Loucy (cell line): Measurements from ENCODE around the gene MAP4K2.

Experiments used
- H2AFZ ChIP-seq: fragments of 200-600 bp; sonication (generic); 2 replicates; pipeline ENCODE4 v1.6.0; 2016; ENCODE audit warnings: antibody characterized with exemption, mild to moderate bottlenecking, low read length, moderate library complexity
- H3F3A ChIP-seq: fragments of 200-600 bp; 2 replicates; pipeline ENCODE4 v1.6.0; 2016; ENCODE audit warnings: antibody characterized with exemption, low read depth, mild to moderate bottlenecking
- H3K27me3 ChIP-seq: fragments of 200-600 bp; sonication (generic); 2 replicates; pipeline ENCODE4 v1.6.1; 2014; ENCODE audit warnings: low read length, mild to moderate bottlenecking; ENCODE audit not compliant: insufficient read depth, poor library complexity, severe bottlenecking
- H3K36me3 ChIP-seq: fragments of 200-600 bp; sonication (generic); 2 replicates; pipeline ENCODE4 v1.6.1; 2016; ENCODE audit warnings: low read length; ENCODE audit not compliant: insufficient read depth
- H3K4me1 ChIP-seq: fragments of 200-600 bp; sonication (generic); 2 replicates; pipeline ENCODE4 v1.5.1; 2014; ENCODE audit warnings: low read length, mild to moderate bottlenecking; ENCODE audit not compliant: insufficient read depth, poor library complexity, severe bottlenecking
- H3K4me2 ChIP-seq: fragments of 200-600 bp; sonication (generic); 2 replicates; pipeline ENCODE4 v1.6.0; 2014; ENCODE audit warnings: antibody characterized with exemption, low read length, low read depth, mild to moderate bottlenecking; ENCODE audit not compliant: poor library complexity, severe bottlenecking
- H3K4me3 ChIP-seq: fragments of 200-600 bp; sonication (generic); 2 replicates; pipeline ENCODE4 v1.5.1; 2014; ENCODE audit warnings: low read length, mild to moderate bottlenecking, mixed read lengths; ENCODE audit not compliant: poor library complexity, severe bottlenecking
- H3K79me2 ChIP-seq: fragments of 200-600 bp; sonication (generic); 2 replicates; pipeline ENCODE4 v1.6.1; 2014; ENCODE audit warnings: low read length; ENCODE audit not compliant: insufficient read depth
- H3K9ac ChIP-seq: fragments of 200-600 bp; sonication (generic); 2 replicates; pipeline ENCODE4 v1.6.0; 2014; ENCODE audit warnings: mild to moderate bottlenecking, low read depth, low read length, moderate library complexity; ENCODE audit not compliant: poor library complexity, severe bottlenecking
- H3K9me2 ChIP-seq: fragments of 200-600 bp; sonication (generic); replicated peaks from 2 replicates; pipeline ENCODE4 v1.6.1; 2016; ENCODE audit warnings: low read depth, low read length, mixed read lengths
- H3K9me3 ChIP-seq: fragments of 200-600 bp; sonication (generic); 2 replicates; pipeline ENCODE4 v1.6.1; 2014; ENCODE audit warnings: mild to moderate bottlenecking, antibody characterized with exemption, low read length, low read depth; ENCODE audit not compliant: insufficient read depth
- H4K20me1 ChIP-seq: fragments of 200-600 bp; sonication (generic); 2 replicates; pipeline ENCODE4 v1.6.0; 2014; ENCODE audit warnings: antibody characterized with exemption, low read length, mild to moderate bottlenecking; ENCODE audit not compliant: insufficient read depth, poor library complexity, severe bottlenecking
- CTCF ChIP-seq: fragments of 200-600 bp; sonication (generic); conservative IDR thresholded peaks from 2 replicates; pipeline ENCODE4 v1.5.1; 2014; ENCODE audit warnings: mild to moderate bottlenecking, antibody characterized with exemption, low read length
- EZH2phosphoT487 ChIP-seq: fragments of 200-600 bp; IDR thresholded peaks from 2 replicates; pipeline ENCODE4 v1.6.1; 2018; ENCODE audit warnings: antibody characterized with exemption, mild to moderate bottlenecking, moderate library complexity, borderline replicate concordance

MAP4K2 gene

DNA sequence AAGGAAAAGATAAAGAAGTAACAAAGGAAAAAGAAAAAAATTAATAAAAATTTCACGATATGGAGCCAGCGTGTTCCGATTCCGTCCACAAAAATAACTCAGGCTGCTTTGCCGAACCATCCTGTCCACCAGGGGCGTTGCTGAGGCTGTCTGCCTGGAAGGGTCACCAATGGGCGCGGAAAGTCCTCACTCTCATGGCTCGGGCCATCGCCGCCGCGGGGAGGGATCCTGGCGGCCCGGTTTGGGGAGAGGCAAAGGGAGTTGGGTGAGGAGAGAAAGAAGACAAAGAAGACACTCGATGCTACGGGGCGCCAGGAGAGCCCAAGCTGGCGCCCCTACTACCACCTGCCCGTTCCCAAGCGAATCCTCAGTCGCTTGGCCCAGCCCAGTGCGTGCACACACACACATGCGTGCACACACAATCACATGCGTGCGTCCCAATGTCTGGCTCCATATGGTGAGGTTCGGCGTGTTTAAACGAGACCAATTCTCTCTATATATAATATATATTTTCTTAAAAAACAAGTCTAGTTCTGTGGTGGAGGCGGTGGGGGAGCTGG lies 37.6 kb downstream of the MAP4K2 start:
- Histone ChIP-seq H2AFZ (no peak overlapping the region), H3K9ac (no peak overlapping the region), H3K4me2 (peak overlapping the region; percentile 66), H3K4me3 (peak overlapping the region; percentile 48), H3K9me2 (no peaks in the 10 kb centered on the region), H3K79me2 (peaks cover 70% of the 10 kb centered on the region), H3F3A (peaks cover 38% of the 10 kb centered on the region), H3K36me3 (peaks cover 79% of the 10 kb centered on the region), H3K9me3 (no peaks in the 10 kb centered on the region), H3K4me1 (peaks cover 52% of the 10 kb centered on the region), H4K20me1 (peaks cover 89% of the 10 kb centered on the region), H3K27me3 (no peaks in the 10 kb centered on the region)
- TF ChIP-seq EZH2phosphoT487 = no peak
- peak; percentile 23; the same call in 1 of the 2 replicates for TF ChIP-seq CTCF

DNA sequence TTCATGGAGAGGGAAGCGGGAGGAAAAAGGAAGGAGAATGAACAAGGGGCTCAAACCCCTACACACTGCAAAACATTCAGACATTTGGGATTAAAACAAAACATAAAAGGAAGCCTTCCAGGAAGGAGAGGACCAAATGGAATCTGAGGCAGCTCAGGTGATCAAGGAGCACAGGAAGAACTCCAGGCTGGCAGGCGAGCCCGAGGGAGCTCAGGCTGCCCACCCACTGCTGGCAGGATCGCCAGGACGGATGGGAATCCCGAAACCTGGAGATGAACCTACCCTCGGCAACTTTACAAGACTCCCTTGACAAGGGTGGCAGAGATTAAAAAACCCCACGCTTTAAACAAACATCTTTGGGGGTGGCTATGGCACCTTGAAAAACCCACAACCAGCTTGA lies 38.3 kb downstream of the MAP4K2 start:
- Histone ChIP-seq H3K79me2 (peaks cover 64% of the 10 kb centered on the region), H3K36me3 (peaks cover 73% of the 10 kb centered on the region), H4K20me1 (peaks cover 85% of the 10 kb centered on the region), H3K27me3 (no peaks in the 10 kb centered on the region), H3K9ac (peak overlapping the region; percentile 38), H3K4me3 (peak overlapping the region; percentile 48), H2AFZ (no peak overlapping the region), H3F3A (peaks cover 38% of the 10 kb centered on the region), H3K9me3 (no peaks in the 10 kb centered on the region), H3K4me1 (peaks cover 59% of the 10 kb centered on the region), H3K4me2 (peak overlapping the region; percentile 66), H3K9me2 (no peaks in the 10 kb centered on the region)
- TF ChIP-seq CTCF = no peak

DNA sequence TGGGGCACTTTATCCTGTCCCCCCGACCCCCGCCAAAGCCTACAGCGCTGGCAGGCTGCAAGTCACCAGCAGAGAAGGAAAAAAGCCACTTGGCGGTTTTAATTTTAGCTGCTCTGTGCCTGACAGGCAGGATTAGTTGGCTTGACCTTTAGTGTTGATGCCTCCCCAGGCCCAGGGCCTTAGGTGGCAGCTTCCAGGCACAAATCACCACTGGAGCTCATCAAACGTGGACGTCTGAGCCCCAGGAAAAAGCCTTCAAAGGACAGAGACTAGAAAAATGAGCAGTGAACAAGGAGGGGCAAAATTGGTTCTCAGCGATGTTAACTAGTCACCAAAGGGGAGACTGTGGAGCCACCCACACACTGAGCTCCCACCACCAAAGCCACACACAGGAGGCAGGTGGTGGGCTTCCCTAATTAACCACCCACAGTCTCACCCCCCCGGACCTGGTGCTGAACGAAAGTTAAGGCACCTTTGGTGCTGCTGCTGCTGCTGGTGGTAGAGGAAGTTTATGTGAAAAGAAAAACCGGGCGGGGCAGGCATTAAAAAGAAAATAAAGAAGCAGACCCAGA lies 38.9 kb downstream of the MAP4K2 start:
- H3K4me2 ChIP-seq = peak overlapping the region; percentile 66
- H3F3A ChIP-seq = peaks cover 33% of the 10 kb centered on the region

More for the DNA sequence above, 38.9 kb downstream of the MAP4K2 start:
- Histone ChIP-seq H3K27me3 (no peaks in the 10 kb centered on the region), H3K9ac (peak overlapping the region; percentile 38), H2AFZ (no peak overlapping the region), H3K79me2 (peaks cover 58% of the 10 kb centered on the region), H3K9me2 (no peaks in the 10 kb centered on the region), H3K4me1 (peaks cover 61% of the 10 kb centered on the region), H3K9me3 (no peaks in the 10 kb centered on the region), H4K20me1 (peaks cover 79% of the 10 kb centered on the region), H3K4me3 (peak overlapping the region; percentile 48), H3K36me3 (peaks cover 67% of the 10 kb centered on the region)
- TF ChIP-seq EZH2phosphoT487 = no peak
- no peak for TF ChIP-seq CTCF
